Hypothalamus (tissue), 51 donors: Measurements from ENCODE around the gene DUSP22.
"Not testable (repeated sequence)": the region's sequence is repeated elsewhere in the genome, so short reads cannot be mapped to it uniquely, and the experiment has no call there.

Source experiments
- DNase-seq, 51 donors: peaks; one replicate each; lab custom pipeline; 2025; lab: John Stamatoyannopoulos, UW

DUSP22 gene

DNA sequence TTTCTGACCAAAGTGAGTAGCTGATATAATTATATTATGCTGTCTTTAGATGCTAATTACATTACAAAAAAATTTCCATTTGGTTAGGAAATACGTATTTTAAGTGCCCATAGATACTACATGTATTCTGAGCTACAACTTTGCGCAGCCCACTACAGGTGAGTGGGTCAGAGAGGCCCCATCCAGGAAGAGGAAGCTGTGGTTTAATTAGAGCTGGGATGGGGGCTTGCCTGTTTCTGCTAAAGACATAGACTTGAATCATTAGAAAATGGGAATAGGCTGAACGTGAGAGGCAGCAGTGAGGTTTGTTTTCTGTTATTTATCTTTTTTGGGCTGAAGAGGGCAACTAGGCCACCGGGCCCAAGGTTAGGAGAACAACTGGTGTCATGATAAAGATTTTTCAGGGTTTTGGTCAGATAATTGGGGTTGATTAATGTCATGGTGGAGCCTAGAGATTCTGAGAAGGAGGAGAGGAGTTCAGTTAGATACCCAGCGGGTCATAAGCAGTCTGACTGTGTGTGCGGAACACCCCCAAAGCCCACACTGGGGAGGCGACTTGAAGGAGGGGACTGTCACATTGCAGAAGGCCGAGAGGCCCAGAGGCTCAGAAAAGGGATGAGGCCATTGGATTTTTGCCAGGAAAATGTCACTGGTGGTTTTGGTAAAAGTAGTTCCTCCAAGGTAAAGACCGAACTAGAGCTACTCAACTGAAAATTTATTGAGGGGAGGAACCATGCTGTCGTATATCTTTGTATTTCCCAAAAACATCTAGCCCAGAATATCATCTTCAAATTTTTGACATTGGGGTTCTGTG lies 84.7 kb downstream of the DUSP22 start:
- no peak for DNase-seq

DNA sequence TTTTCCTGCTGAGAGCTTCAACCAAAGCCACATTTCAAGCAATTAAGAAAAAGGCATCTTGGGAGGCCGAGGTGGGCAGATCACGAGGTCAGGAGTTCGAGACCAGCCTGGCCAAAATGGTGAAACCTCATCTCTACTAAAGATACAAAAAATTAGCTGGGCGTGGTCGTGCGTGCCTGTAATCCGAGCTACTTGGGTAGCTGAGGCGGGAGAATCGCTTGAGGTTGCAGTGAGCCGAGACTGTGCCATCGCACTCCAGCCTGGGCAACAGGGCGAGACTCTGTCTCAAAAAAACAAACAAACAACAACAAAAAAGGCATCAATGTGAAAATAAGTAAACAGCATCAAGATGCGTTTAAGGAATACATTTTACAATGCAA lies 85.3 kb downstream of the DUSP22 start:
- DNase-seq = not testable (repeated sequence)

DNA sequence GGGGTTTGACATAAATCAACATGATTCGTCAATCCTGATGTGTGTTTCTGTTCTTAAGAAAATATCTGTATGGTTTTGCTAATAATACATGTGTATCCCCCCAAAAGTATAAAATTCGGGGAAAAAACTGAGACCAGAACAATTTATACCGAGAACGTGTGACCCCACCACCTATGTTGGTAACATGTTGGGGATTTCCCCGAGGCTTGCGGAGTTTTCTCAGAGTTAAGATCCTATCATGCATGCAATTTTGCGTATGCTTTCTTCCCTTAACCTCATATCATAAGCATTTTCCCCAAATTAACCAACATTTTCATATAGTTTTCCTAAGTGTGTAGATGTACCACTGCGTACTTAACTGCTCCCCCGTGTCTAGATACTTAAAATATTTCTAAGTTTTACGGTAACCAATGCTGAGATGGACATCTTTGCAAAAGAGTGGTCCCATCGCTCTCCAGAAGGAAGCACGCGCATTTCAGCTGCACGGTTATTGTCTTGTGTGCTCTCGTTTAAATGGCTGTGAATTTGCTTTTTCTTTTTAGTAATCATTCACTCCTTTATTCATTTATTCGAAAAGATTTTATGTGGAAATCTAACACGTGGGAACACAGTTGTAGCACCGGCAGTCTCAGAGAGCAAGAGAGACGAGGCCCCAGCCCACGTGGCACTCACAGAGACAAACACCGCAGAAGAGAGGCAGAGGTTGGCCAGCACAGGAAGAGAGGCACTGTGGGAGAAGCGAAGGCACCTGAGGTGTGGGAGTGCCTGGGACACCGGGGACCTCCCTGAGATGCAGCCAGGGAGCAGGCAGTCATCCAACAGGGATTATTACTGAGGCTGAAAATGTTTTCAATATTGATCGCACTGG lies 86.0 kb downstream of the DUSP22 start:
- no peak for DNase-seq

DNA sequence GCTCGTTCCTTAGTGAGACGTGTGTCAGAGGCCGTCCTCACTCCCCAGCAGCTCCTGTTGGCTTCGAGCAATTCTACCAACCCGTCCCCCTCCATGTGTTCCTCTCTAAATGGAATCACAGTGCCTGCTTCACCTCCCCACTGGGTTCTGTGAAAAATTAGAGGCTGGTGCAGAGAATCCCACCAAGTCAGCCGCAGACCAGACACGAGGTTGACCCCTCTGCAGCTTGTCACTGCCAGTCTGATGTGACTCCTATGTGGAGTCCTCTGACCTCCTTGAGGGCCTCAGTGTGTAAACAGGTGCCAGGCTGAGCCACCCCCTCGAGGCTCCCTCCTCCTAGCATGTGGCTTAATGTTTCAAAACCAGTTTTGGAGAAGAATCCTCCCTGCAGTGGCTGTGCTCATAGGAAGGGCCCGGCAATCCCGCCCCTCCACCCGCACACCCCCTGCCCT lies 86.7 kb downstream of the DUSP22 start:
- no peak for DNase-seq

DNA sequence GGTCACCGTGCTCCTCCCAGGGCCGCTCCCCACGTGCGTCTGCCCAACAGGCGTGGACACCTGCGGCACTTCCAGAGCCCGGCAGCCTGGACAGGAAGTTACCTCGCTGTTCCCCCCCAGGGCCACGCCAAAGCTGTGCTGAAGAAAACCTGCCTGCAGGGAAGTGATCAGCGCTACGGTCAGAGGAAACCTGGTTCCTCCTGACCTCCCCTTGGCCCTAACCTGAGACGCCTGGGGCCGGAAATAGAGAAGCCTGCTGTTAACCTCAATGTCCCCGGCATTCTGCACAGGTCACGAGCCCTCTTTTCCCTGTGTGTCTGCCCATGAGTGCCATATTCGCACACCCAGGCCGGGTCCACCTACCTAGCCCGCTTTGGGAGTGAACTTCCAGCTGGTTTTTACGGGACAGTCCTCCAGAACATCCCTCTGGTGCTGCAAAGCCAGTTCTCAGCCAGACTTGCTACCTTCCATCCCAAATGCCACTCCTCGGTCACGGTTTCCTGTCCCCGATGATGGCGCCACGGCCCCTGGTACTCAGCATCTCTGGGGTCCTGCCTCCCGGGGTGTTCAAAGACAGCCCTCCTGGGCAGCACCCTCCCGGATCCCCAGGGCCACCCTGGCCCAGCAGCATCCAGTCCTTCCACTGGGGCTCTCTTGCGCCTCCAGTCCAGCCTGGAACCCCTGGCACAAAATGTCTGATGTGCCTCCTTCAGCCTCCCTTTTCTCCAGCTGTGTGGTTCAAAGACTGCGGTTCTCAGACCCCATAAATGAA lies 87.3 kb downstream of the DUSP22 start:
- DNase-seq = no peak

DNA sequence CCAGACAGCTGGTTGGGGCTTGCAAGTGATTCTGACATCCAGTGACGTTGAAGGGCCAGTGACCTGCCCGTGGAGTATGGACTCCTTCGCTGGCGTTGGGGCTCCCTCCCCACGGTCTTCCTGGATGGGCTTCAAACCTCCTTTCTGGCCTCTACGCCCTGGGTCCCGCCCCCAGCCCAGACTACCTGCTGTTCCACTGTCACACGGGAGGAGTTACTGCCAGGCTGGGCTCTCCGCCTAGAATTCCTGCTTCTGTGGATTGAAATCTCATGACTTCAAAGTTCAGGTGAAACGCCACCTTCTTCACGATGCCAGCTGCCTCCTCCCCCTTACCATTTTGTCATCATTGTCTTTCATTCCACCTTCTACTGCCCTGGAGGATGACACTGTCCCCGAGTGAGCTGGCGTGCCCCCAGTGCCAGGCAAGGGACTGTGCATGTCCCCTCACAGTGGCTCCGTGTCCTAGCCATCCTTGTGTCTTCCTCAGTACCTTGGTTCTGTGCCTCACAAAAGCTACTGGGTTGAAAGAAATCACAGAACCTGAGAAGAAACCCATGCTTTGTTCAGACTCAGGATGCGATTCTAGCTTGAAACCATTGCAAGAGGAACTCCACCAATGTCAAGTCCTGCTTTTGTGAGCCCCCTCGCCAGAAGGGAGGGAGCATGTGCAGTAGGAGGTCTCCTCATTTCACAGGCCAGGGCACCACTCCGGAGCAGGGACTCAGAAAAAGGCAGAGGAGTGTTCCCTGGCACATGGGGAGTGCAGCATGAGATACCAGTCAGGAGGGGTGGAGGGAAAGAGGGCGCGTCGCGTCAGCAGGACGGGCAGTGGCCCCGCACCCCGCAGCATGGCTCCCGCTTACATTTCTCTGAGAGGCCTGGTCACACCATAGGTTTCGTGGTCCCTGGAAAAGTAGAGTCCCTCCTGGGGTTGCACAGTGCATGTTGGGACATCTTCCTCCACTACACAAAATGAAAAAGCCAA lies 88.2 kb downstream of the DUSP22 start:
- DNase-seq = no peak

DNA sequence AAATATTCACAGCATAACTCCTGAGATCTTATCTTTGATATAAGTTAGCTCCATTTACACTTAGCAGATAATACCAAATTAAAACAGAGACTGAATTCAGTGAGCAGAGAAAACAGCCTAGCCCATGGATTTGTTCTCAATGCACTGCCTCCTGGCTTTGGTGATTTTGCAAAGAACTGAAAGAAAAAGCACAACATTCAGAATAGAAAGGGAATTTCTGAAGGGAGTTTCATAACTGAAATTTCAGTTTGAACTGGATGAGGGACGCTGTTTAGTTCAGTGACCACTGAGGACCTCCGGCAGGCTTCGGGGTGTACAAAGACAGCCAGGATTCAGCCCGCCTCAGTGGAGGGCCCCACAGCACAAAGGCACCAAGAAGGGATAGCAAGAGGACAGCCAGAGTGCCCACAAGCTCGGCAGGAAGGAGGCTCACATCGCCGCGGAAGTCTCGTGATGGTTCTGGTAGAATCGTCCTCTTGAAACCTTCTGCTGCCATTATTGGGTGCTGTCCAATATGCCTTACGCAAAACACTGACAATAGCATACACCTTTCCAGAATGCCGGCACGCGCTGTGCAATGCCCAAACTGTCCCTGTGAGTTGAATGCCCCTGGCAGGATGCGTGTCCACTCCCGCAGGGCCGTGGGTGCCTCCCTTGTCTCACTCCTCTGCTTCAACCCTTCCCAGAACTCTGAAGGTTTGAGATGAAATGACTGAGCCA lies 89.6 kb downstream of the DUSP22 start:
- DNase-seq = no peak

DNA sequence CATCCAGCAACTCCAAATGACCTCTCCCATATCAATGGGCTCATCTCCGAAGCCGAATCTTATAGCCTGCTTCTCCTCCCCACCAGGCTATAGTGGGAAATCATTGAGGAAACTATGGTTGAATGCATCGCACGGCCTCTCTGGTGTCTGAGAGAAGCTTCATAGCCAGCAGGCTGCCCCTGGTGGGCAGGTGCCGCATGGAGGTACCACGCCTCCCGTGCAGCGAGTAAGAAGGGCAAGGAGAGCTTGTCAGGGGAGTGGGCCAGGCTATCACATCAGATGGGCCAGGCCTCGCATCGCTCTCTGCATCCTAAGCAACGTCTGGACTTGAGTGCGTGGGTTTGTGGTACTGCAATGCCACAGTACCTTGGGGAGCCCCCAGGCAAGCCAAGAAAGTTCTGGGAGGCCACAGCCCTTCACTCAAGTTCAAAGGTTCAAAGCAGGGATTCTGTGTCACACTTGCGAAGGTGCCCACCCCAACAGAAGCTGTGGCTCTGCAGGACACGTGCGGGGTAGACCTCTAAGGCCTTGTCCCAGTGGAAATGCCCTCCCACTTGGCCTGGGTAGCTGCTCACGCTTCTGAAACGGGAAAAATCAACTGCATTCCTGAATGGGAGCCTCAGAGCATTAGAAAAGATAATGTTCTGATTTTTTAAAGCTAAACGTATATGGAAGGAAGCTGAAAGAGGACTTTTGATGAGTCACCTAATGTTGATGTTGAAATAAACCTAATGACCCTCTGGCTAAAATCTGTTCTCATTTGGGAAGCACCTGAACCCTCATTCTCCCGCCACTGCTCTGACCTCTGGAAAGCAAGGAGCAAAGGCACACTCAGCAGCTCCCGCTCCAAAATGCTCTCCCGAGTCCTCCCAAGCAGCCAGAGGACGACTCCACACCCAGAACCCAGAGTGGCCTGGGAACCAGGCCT lies 90.9 kb downstream of the DUSP22 start:
- DNase-seq = no peak

DNA sequence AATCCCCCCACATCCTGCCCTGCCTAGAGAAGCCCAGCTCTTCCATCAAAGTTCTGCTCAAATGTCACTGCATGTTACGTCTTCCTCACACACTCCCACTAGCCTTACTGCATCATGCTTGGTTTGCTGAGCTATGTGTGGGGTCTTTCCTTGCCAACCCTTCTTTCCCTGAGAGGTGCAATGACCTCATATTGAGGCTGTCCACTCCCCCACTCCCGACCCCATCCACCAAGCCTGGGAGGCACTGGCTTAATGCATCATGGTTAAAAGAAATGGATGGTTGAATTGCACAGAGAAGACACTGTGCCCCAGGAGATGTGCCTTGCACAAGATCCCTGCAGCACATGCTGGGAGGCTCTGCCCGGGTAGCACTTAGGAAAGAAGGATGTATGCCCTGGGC lies 91.6 kb downstream of the DUSP22 start:
- DNase-seq = no peak

DNA sequence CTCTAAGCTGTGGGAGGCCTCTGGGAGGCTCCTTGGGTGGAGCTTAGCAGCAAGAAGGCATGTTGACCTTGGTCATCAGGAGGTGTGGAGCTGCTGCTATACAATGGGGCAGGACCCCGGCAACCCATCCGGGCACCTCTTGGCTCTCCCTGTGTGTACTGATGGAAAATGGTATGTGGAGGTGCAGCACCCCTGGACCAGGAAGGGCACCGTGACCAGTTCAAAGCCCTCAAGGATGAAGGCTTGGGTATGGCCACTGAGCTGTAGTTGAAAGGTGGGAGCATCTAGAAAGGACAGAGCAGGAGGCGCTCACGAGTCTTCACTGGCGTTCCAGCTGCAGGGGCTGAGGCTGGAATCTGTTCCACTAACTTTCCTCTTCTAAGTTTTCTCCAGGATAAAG lies 92.6 kb downstream of the DUSP22 start:
- DNase-seq = no peak

DNA sequence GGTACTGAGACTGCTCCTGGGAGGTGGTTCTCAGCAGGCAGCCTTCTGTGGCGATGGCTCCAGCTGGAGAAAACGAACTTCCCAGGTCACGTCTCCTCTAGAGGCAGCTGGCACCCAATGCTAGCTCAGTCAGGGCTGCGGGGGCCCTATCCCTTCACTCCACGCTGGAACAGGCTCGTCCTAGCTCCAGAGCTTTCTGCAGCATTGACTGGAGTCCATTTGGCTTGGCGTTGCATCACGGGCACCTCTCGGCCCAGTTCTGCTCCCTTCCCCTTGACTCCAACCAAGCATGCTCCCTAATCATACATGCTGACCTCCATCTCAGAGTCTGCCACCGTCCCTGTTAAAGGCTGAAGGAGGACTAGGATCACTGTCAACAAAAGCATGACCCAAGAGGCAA lies 93.3 kb downstream of the DUSP22 start:
- no peak for DNase-seq

DNA sequence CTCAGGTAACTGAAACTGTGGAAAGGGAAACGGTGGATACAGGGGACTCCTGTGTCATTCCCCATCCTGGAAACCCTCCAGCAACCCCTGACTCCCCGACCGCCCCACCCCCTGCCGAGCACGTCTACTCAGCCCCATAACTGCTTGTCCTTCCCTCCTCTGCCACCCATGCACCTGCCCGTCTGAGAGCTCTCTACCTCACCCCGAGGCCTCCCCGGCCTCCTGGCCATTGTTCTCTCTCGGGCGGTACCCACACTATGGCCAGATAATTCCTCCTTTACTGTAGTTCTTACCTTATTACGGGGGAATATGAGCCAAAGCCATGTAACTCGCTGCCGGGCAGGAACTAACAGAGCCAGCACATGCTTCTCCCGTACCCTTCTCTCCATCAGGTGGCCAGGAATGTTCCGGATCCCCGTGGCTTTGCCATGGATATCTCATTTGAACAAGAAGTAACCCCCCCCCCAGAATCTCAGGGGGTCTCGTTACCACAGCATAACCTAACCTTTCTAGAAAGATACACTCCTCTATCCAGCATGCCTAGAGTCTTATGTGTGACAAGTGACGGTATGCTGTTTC lies 94.5 kb downstream of the DUSP22 start:
- DNase-seq = no peak

DNA sequence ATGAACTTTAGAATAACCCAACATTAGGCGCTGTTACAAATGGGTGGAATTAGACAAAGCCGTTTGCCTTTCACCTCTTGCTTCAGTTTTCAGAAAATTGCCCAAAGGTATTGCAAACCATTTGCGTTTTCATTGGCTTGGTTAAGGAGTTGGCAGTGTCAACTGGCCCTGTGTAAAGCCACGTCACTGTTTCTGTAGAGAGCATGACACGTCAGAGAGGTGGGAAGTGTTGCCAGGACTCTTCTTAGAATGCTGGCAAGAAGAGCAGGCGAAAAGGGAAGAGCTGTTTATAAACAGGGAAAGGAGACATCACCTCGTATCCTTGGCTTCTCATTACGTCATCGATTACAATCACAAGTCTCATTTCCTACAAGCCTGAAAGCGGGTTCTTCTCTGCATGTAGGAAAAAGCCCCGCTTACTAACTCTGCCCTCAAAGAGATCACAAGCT lies 95.0 kb downstream of the DUSP22 start:
- no peak for DNase-seq

DNA sequence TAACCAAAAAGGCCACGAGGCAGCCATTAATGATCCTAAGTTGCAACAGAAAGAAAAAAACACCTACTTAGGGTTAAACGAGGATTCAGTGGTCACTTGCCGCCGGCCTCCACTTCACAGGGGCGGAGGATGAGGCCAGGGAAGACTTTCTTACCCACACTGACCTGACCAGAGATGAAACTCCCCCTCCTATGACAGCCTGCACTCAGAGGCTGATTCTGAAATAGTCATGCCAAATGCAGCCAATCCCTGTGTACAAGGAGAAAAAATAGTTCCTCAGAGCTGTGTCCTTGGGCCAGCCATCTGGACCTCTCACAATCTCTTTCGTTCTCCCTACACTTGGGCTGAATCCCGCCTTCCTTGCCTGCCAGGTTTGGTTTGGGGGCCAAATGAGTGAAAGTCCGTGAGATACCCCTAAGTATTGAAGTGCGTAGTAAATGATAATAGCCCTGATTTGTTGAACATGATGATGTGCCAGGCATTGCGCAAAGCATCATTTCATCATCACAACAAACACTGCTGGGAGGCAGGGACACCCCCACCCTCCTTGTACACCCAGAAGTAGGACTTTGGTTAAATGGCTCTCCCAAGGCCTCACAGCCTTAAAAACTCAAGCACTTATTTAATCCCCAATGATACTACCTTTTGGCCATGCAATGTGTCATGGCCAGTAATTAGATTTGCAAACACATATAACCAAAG lies 96.1 kb downstream of the DUSP22 start:
- no peak for DNase-seq

DNA sequence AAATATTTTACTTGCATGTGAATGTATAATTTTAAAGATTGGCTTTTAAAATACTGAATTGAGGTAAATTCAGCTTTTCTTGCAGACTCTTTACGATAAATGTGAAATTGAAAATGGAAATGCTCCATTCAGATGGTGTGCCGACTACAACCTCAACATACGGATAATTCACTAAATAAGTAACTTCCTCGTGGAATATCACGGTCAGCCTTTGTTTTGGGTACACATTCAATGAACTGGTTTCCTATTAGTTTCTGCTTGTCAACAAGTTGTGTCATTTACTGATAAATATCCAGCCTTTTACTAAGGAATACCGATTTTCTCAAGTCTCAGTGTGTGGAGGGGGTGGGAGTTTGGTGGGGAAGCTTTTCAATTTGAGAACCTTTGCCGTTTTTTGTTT lies 96.9 kb downstream of the DUSP22 start:
- DNase-seq = no peak

DNA sequence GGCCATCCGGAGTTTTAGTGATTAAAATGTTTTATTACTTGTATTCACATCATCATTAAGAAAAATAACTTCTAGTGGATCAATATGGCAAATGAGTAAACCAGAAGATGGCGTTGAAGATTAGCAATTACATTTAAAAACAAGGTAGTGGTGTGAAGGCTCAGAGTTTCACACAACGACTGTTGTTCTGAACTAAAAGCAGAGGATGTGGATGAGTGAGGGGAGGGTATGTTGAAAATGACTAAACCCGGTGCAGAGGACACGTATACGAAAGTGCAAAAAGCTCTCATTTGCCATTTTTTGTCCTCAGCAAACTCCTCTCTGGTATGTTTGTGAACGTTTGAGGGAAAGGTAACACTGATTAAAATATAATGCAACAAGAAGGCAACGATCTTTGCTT lies 97.3 kb downstream of the DUSP22 start:
- DNase-seq = no peak

DNA sequence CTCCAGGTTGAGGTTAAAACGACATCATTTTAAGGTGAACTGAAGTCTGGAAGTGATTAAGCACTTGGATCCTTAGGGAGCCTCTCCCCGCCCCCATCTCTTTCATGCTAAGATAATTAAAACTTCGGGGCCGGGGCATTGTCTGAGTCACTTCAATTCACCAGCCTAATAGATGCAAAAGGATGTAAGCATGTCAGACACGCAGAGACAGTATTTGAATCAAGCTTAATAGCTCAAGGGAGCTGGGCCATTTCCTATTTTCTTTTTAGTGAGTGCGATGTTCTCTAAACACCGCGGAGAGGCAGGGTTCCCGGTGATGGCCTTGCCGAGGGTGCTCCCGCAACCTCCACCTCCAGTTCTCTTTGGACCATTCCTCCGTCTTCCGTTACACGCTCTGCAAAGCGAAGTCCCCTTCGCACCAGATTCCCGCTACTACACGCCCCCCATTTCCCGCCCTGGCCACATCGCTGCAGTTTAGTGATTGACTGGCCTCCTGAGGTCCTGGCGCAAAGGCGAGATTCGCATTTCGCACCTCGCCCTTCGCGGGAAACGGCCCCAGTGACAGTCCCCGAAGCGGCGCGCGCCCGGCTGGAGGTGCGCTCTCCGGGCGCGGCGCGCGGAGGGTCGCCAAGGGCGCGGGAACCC lies 98.7 kb downstream of the DUSP22 start:
- no peak for DNase-seq
